Natural killer cell (primary cell): ENCODE results near the gene CFAP99. TPM values are rescaled to one million over a fixed set of nuclear protein-coding genes. Genes with fewer than 3 reads are reported as not detected.

Experiments used
- ATAC-seq, 3 donors: fragments of 150-1000 bp in 2 of 3; fragments of 200-7000 bp in 1 of 3; cut with Tn5 transposase; 1 replicate in 1 of 3; 2 replicates in 2 of 3; pipeline ENCODE4 v1.10.0; 2021; ENCODE audit warnings: mild to moderate bottlenecking in 2 of 3, moderate library complexity in 2 of 3
- DNase-seq, 2 donors: peaks; one replicate each; pipeline versions ENCODE4 v3.0.0 to v3.0.0-alpha.2; 2013 to 2021; ENCODE audit warnings: mixed read lengths in 1 of 2
- H3K27ac ChIP-seq: one replicate; pipeline ENCODE4 v1.5.1; 2013; ENCODE audit warnings: mild to moderate bottlenecking, low read length
- H3K27me3 ChIP-seq: one replicate; pipeline ENCODE4 v1.6.1; 2013; ENCODE audit warnings: low read length; ENCODE audit not compliant: control insufficient read depth, insufficient read depth
- H3K36me3 ChIP-seq: one replicate; pipeline ENCODE4 v1.6.1; 2013; ENCODE audit warnings: low read length; ENCODE audit not compliant: control insufficient read depth, insufficient read depth
- H3K4me1 ChIP-seq: one replicate; pipeline ENCODE4 v1.6.1; 2013; ENCODE audit warnings: low read length; ENCODE audit not compliant: control insufficient read depth, insufficient read depth
- H3K4me3 ChIP-seq: one replicate; pipeline ENCODE4 v1.5.1; 2013; ENCODE audit warnings: low read length
- H3K9me3 ChIP-seq: one replicate; pipeline ENCODE4 v1.6.1; 2013; ENCODE audit warnings: low read length; ENCODE audit not compliant: control insufficient read depth, insufficient read depth
- H3K27ac Mint-ChIP-seq, 2 donors: one replicate each; pipeline ENCODE4 v1.8.0; 2022; ENCODE audit warnings: mild to moderate bottlenecking in 2 of 2, mixed read lengths in 2 of 2, moderate library complexity in 1 of 2
- H3K27me3 Mint-ChIP-seq, 2 donors: one replicate each; pipeline ENCODE4 v1.8.0; 2022; ENCODE audit warnings: low read depth in 2 of 2, mixed read lengths in 2 of 2
- H3K36me3 Mint-ChIP-seq: one replicate; pipeline ENCODE4 v1.8.0; 2022; ENCODE audit warnings: mixed read lengths
- H3K4me1 Mint-ChIP-seq, 2 donors: one replicate each; pipeline ENCODE4 v1.8.0; 2022; ENCODE audit warnings: mixed read lengths in 2 of 2
- H3K4me3 Mint-ChIP-seq: one replicate; pipeline ENCODE4 v1.8.0; 2022; ENCODE audit warnings: mild to moderate bottlenecking, moderate library complexity, mixed read lengths
- H3K9me3 Mint-ChIP-seq, 2 donors: one replicate each; pipeline ENCODE4 v1.8.0; 2022; ENCODE audit warnings: mixed read lengths in 2 of 2
- WGBS: methylation state at CpG from one replicate; pipeline ENCODE4 v1.1.7; 2013; ENCODE audit warnings: missing lambda C conversion rate; ENCODE audit not compliant: insufficient coverage; 5-methylcytosine and 5-hydroxymethylcytosine counted together
- intact Hi-C: fragments of 100-400 bp; cut with micrococcal nuclease; formaldehyde crosslinking; loops from one replicate; pipeline ENCODE4 v1.14.2; 2022
- total RNA-seq, 4 donors: library from RNA; stranded (reverse); fragments of 120-200 nt in 1 of 4; gene quantifications; one replicate each; pipeline versions ENCODE4 v1.2.3 to v1.2.4, GENCODE V29; 2013 to 2022
- TF ChIP-seq, protein P1 (sequence below): fragments of 200-600 bp; IDR thresholded peaks from one replicate; pipeline ENCODE4 v1.8.0; 2022; ENCODE audit warnings: antibody characterized with exemption

The CFAP99 gene
- total RNA-seq, 3 donors from 2014 or later (not counting 1 experiment from before 2014, with no cell fraction given) = not detected

DNA sequence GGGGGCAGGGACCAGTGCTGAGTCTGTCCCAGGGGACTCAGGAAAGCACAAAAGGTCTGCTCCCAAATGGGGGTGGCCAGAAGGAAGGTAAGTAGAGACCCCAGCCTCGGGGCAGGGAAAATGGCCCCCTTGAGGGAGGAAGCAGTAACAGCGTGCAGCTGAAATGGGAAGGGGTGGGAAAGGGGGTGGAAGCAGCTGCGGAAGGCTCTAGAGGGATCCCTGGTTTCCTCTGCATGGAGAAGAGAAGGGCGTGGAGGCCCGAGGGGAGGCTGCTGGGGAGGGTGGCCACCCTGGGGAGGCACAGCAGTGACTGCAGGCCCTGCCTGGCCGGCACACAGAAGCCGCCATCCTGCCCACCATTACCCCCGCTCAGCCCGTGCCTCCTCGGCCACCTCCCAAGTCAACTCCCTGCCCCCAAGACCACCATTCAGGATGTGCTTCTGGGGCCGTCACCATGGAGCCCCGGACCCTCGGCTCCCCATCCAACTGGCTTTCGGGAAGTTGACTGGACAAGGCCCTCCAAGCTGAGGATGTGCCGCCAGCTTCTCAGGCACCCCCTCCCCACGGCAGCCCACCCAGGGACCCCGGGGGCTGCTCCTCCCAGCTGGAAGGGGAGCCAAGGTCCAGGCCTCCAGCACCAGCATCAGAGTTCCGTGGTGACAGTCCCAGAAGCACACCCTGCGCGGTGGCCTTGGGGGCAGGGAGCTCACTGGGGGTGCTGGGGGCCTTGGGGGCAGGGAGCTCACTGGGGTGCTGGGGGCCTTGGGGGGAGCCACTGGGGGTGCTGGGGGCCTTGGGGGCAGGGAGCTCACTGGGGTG, 23.6 kb downstream of the CFAP99 start:
- DNase-seq = no peak
- Mint-ChIP-seq H3K27ac (no peak overlapping the region), H3K27me3 (no peaks in the 10 kb centered on the region), H3K9me3 (no peaks in the 10 kb centered on the region), H3K4me3 (no peak overlapping the region), H3K36me3 (no peaks in the 10 kb centered on the region), H3K4me1 (peaks cover 0 to 5% of the 10 kb centered on the region in 2 donors)
- no peaks in the 10 kb centered on the region for H3K27me3 ChIP-seq
- TF ChIP-seq, protein P1, sequence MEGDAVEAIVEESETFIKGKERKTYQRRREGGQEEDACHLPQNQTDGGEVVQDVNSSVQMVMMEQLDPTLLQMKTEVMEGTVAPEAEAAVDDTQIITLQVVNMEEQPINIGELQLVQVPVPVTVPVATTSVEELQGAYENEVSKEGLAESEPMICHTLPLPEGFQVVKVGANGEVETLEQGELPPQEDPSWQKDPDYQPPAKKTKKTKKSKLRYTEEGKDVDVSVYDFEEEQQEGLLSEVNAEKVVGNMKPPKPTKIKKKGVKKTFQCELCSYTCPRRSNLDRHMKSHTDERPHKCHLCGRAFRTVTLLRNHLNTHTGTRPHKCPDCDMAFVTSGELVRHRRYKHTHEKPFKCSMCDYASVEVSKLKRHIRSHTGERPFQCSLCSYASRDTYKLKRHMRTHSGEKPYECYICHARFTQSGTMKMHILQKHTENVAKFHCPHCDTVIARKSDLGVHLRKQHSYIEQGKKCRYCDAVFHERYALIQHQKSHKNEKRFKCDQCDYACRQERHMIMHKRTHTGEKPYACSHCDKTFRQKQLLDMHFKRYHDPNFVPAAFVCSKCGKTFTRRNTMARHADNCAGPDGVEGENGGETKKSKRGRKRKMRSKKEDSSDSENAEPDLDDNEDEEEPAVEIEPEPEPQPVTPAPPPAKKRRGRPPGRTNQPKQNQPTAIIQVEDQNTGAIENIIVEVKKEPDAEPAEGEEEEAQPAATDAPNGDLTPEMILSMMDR = no peak
- H3K4me3 ChIP-seq = no peak overlapping the region
- intact Hi-C loops = no loop called here
- no peaks in the 10 kb centered on the region for H3K36me3 ChIP-seq
- 88% methylated on average over 20 of the region's 20 CpGs for WGBS
- peaks cover 8% of the 10 kb centered on the region for H3K4me1 ChIP-seq
- ATAC-seq = no peak
- H3K27ac ChIP-seq = no peak overlapping the region
- no peaks in the 10 kb centered on the region for H3K9me3 ChIP-seq

DNA sequence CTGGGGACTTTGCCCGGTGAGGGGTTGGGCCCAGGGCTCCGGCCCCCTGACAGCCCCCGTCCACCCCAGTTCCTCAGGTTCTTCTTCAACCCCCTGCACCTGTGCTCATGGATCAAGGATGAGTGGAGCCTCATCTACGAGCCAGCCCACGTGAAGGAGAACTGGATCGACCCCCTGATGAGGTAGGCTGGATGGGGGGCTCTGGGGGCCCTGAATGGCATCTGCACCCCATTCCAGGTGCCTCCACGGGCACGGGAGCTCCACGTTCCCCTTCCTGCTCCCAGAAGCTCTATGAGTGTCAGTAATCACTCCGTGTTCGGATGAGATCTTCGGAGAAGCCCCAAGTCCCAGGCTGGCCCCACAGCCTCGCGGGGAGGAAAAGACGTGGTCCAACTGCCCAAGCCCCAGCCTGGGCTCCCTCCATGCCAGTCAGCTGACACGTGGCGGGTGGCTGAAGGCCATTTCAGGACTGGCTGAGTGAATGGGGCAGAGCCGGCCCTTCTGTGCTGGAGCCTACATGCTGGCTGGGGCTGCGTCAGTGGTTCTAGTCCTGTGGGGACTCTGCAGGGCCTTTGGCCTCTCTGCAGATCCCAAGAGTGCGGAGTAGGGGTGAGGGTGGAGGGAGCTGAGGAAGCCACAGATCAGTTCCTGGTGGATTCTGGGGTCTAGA, 24.4 kb downstream of the CFAP99 start:
- Mint-ChIP-seq H3K36me3 (no peaks in the 10 kb centered on the region), H3K27ac (no peak overlapping the region), H3K4me1 (peaks cover 0 to 5% of the 10 kb centered on the region in 2 donors), H3K9me3 (no peaks in the 10 kb centered on the region), H3K4me3 (no peak overlapping the region), H3K27me3 (no peaks in the 10 kb centered on the region)
- no peak overlapping the region for H3K4me3 ChIP-seq
- DNase-seq (no peak), ATAC-seq (no peak)
- H3K27ac ChIP-seq = no peak overlapping the region
- H3K4me1 ChIP-seq = peaks cover 8% of the 10 kb centered on the region
- TF ChIP-seq, protein P1 = no peak
- intact Hi-C loops = no loop called here
- no peaks in the 10 kb centered on the region for H3K9me3 ChIP-seq
- no peaks in the 10 kb centered on the region for H3K36me3 ChIP-seq
- H3K27me3 ChIP-seq = no peaks in the 10 kb centered on the region
- 93% methylated on average over 20 of the region's 20 CpGs for WGBS

DNA sequence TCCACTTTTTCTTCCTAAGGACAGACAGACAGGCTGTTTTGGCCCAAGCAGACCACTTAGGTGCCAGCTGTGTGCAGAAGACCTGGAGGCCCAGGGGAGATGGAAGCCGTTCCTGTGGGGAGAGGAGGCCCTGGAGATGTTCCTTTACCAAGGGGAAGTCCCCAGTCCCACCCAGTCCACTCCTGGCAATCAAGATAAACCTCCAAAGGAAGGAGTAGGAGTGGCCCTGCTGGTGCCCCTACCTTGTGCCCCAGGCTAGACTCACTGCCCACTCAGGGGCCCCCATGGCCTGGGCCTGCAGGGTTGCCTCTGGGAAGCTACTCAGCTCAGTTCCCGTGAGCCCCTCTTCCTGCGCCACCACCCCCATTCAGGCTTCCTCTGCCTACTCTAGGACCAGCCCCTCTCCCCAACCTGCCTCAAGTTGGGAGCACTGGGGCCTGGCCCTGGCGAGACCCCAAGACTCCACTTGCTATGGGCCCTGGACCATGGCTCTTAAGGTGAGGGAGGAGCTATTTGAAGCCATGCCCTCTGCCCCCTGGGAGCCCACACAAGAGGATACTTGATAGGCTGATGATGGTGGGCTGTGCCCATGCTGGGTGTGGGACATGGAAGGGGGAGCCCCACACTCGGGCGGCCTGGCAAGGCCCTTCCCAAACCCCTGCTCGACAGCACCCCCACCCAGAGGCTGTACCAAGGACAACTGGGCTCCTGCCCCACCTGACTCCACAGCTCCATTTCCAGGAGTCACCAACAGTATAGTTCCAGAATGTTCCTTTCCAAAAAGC, 25.4 kb downstream of the CFAP99 start:
- Mint-ChIP-seq H3K36me3 (no peaks in the 10 kb centered on the region), H3K27me3 (no peaks in the 10 kb centered on the region), H3K9me3 (no peaks in the 10 kb centered on the region), H3K27ac (no peak overlapping the region), H3K4me1 (peaks cover 0 to 5% of the 10 kb centered on the region in 2 donors), H3K4me3 (no peak overlapping the region)
- no peaks in the 10 kb centered on the region for H3K27me3 ChIP-seq
- intact Hi-C loops = no loop called here
- TF ChIP-seq, protein P1 = no peak
- WGBS = 94% methylated on average over 6 of the region's 7 CpGs
- ATAC-seq (no peak), DNase-seq (no peak)
- no peaks in the 10 kb centered on the region for H3K36me3 ChIP-seq
- peaks cover 8% of the 10 kb centered on the region for H3K4me1 ChIP-seq
- no peak overlapping the region for H3K4me3 ChIP-seq
- H3K9me3 ChIP-seq = no peaks in the 10 kb centered on the region
- H3K27ac ChIP-seq = no peak overlapping the region
